ENCODE measurements around the gene FMN1. TPM values are rescaled to one million over a fixed set of nuclear protein-coding genes. Genes with fewer than 3 reads are reported as not detected.
"Not testable (repeated sequence)": the region's sequence is repeated elsewhere in the genome, so short reads cannot be mapped to it uniquely, and the experiment has no call there.

FMN1 gene
- total RNA-seq, 4 donors from 2014 or later = 5.1 to 13.3 (median 9.0) TPM

- Histone ChIP-seq H3K27ac (no peak overlapping the region), H3K4me1 (peaks cover 3 to 51% (median 8%) of the 10 kb centered on the region in 3 donors), H3K36me3 (no peaks in the 10 kb centered on the region), H3K9me3 (no peaks in the 10 kb centered on the region), H3K4me3 (no peak overlapping the region), H3K27me3 (no peaks in the 10 kb centered on the region)
- TF ChIP-seq EP300 (IDR thresholded peaks at IDR 0.05) (no peak), POLR2AphosphoS5 (IDR thresholded peaks at IDR 0.05) (peak; percentile 41), POLR2A (IDR thresholded peaks at IDR 0.05) (no peak), CTCF (IDR thresholded peaks at IDR 0.05) (no peak)
- peak; percentile 65 for ATAC-seq
- 32 to 78% methylated on average over 2 to 8 of the region's 12 CpGs for WGBS, 2 donors (ENCODE audit: low coverage in 1 of 2)
Observed at GRCh38 chr15:32952901-32953532, 241.5 kb downstream of the FMN1 start.

GRCh38 chr15:32951736-32952464 is 242.6 kb downstream of the FMN1 start:
- TF ChIP-seq CTCF (IDR thresholded peaks at IDR 0.05) = no peak
- no peak for TF ChIP-seq POLR2AphosphoS5 (IDR thresholded peaks at IDR 0.05)
- TF ChIP-seq POLR2A (IDR thresholded peaks at IDR 0.05) = no peak
- no peak for TF ChIP-seq EP300 (IDR thresholded peaks at IDR 0.05)
- H3K4me3 ChIP-seq = no peak overlapping the region
- peaks cover 3 to 48% (median 7%) of the 10 kb centered on the region in 3 donors for H3K4me1 ChIP-seq
- WGBS, 2 donors (ENCODE audit: low coverage in 1 of 2) = 34 to 39% methylated on average over 3 to 4 of the region's 4 CpGs
- no peak overlapping the region for H3K27ac ChIP-seq
- H3K27me3 ChIP-seq = no peaks in the 10 kb centered on the region
- no peak for ATAC-seq
- H3K36me3 ChIP-seq = no peaks in the 10 kb centered on the region
- H3K9me3 ChIP-seq = no peaks in the 10 kb centered on the region

- H3K9me3 ChIP-seq, H3K4me3 ChIP-seq, H3K27me3 ChIP-seq, H3K36me3 ChIP-seq, H3K27ac ChIP-seq, ATAC-seq: not testable (repeated sequence)
- H3K4me1 ChIP-seq = peaks cover 0 to 32% (median 0%) of the 10 kb centered on the region in 3 donors
Observed at GRCh38 chr15:32950051-32950450, 244.5 kb downstream of the FMN1 start.

- ATAC-seq = no peak
- H3K27me3 ChIP-seq = no peaks in the 10 kb centered on the region
- no peak overlapping the region for H3K4me3 ChIP-seq
- H3K9me3 ChIP-seq = no peaks in the 10 kb centered on the region
- H3K27ac ChIP-seq = no peak overlapping the region
- no peaks in the 10 kb centered on the region for H3K36me3 ChIP-seq
- WGBS, 2 donors (ENCODE audit: low coverage in 1 of 2) = 97 to 98% methylated on average over 4 of the region's 4 CpGs
- H3K4me1 ChIP-seq = peaks cover 0 to 21% (median 8%) of the 10 kb centered on the region in 3 donors
- no peak for TF ChIP-seq CTCF (IDR thresholded peaks at IDR 0.05)
- no peak for TF ChIP-seq POLR2AphosphoS5 (IDR thresholded peaks at IDR 0.05)
- no peak for TF ChIP-seq POLR2A (IDR thresholded peaks at IDR 0.05)
- no peak for TF ChIP-seq EP300 (IDR thresholded peaks at IDR 0.05)
Observed at GRCh38 chr15:32946210-32946609, 248.3 kb downstream of the FMN1 start.

GRCh38 chr15:32944431-32944830 is 250.1 kb downstream of the FMN1 start:
- no peak for TF ChIP-seq EP300 (IDR thresholded peaks at IDR 0.05)
- no peak for TF ChIP-seq POLR2AphosphoS5 (IDR thresholded peaks at IDR 0.05)
- no peak for TF ChIP-seq POLR2A (IDR thresholded peaks at IDR 0.05)
- no peaks in the 10 kb centered on the region for H3K36me3 ChIP-seq
- no peak for ATAC-seq
- WGBS, 2 donors (ENCODE audit: low coverage in 1 of 2) = 33 to 46% methylated on average over 3 of the region's 3 CpGs
- H3K4me3 ChIP-seq = no peak overlapping the region
- H3K27me3 ChIP-seq = no peaks in the 10 kb centered on the region
- H3K9me3 ChIP-seq = no peaks in the 10 kb centered on the region
- peak overlapping the region in 3 of 4 donors; percentile 5 to 59 (median 56) for H3K27ac ChIP-seq
- peaks cover 0 to 28% (median 8%) of the 10 kb centered on the region in 3 donors for H3K4me1 ChIP-seq

GRCh38 chr15:32943711-32944110 is 250.8 kb downstream of the FMN1 start:
- no peaks in the 10 kb centered on the region for H3K27me3 ChIP-seq
- no peaks in the 10 kb centered on the region for H3K36me3 ChIP-seq
- 83 to 93% methylated on average over 3 of the region's 3 CpGs for WGBS, 2 donors (ENCODE audit: low coverage in 1 of 2)
- no peaks in the 10 kb centered on the region for H3K9me3 ChIP-seq
- no peak overlapping the region for H3K4me3 ChIP-seq
- ATAC-seq = no peak
- TF ChIP-seq POLR2AphosphoS5 (IDR thresholded peaks at IDR 0.05) (no peak), POLR2A (IDR thresholded peaks at IDR 0.05) (no peak), EP300 (IDR thresholded peaks at IDR 0.05) (no peak), CTCF (IDR thresholded peaks at IDR 0.05) (no peak)
- H3K27ac ChIP-seq = peak overlapping the region in 3 of 4 donors; percentile 5 to 59 (median 56)
- H3K4me1 ChIP-seq = peaks cover 0 to 28% (median 8%) of the 10 kb centered on the region in 3 donors
